GM13976 (cell line): ENCODE results near the gene CRNKL1.

Source experiments
- DNase-seq: peaks from one replicate; pipeline ENCODE4 v3.0.0; 2012; ENCODE audit warnings: low spot score
- in situ Hi-C: fragments of 300-500 bp; cut with MboI; formaldehyde crosslinking; loops from one replicate; pipeline ENCODE4 v1.12.0; 2022; ENCODE audit warnings: low sequenced_read_pairs, mixed read lengths, inconsistent platforms; ENCODE audit not compliant: unreplicated experiment
- TF ChIP-seq, protein P1 (sequence below): IDR thresholded peaks from 2 replicates; pipeline ENCODE4 v1.5.1; 2012; ENCODE audit warnings: borderline replicate concordance, mild to moderate bottlenecking; ENCODE audit not compliant: insufficient read depth; ENCODE audit errors: extremely low read depth, missing control alignments, control extremely low read depth

CRNKL1 gene

GRCh38 chr20:20003031-20003954, 49.0 kb downstream of the CRNKL1 start:
- TF ChIP-seq, protein P1, sequence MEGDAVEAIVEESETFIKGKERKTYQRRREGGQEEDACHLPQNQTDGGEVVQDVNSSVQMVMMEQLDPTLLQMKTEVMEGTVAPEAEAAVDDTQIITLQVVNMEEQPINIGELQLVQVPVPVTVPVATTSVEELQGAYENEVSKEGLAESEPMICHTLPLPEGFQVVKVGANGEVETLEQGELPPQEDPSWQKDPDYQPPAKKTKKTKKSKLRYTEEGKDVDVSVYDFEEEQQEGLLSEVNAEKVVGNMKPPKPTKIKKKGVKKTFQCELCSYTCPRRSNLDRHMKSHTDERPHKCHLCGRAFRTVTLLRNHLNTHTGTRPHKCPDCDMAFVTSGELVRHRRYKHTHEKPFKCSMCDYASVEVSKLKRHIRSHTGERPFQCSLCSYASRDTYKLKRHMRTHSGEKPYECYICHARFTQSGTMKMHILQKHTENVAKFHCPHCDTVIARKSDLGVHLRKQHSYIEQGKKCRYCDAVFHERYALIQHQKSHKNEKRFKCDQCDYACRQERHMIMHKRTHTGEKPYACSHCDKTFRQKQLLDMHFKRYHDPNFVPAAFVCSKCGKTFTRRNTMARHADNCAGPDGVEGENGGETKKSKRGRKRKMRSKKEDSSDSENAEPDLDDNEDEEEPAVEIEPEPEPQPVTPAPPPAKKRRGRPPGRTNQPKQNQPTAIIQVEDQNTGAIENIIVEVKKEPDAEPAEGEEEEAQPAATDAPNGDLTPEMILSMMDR, result no peak
- peak; percentile 49 for DNase-seq
- in situ Hi-C loops, result no loop called here

DNA sequence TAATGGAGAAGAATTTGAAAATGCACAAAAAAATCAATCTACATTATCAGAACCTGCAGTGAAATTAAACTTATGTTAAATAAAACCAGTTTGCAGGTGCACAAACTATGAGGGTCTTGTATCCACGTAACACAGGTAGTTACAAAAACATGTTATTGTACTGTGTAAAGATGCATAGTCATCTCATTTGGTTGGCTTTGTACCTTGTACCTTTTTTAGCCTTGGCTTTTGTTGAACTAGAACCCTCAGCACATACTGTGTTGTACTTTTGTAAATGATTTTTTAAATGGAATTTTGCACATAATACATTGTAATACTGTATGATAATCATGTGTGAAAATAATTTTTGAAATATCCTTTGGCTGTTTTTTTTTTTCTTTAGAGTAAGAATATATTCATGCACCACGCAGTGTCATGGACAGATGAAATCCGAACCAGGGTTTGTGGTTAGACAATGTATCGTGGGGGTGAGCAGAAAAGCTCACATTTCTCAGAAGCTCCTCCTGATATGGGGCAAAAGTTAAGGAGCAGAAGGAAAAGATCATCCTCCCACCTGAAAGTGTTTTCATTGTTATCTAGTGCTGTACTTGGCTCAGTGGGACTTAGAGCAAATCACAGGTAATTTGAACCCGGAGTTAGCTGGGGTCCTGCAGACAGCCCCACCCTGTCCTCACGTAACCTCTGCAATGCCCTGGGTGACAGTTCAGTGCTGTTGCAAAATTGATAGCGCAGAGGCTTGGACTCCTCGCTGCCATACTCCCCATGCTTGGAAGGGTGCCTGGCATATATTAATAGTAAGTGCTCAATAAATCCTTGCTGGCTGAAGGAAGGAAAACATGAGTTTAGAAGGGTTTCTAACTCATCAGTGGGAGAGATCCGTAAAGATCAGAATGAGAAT, 49.9 kb downstream of the CRNKL1 start:
- TF ChIP-seq, protein P1, result no peak
- in situ Hi-C loops, result no loop called here

DNA sequence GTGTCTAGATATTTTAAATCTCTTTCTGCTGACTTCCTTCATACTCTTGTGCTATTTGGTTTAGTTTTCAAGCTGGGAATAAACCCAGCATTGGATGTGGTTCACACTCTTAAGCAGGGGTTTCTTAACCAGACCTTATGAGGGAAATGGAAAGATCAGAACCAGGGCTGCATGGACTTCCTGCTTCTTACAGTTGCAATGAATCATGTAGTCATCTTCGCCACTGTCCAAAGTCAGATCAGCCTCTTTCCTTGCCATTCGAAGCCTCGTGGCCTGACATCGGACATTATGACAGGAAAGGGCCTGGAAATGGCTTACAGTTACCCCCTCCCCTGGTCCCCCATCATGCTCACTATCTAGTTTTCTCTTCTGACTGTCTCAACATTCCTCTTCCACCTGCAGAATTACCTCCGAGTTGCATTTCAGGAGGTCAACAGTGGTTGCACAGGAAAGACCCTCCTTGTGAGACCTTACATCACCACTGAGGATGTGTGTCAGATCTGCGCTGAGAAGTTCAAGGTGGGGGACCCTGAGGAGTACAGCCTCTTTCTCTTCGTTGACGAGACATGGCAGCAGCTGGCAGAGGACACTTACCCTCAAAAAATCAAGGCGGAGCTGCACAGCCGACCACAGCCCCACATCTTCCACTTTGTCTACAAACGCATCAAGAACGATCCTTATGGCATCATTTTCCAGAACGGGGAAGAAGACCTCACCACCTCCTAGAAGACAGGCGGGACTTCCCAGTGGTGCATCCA, 51.9 kb downstream of the CRNKL1 start:
- DNase-seq, result no peak
- in situ Hi-C loops, result no loop called here
- TF ChIP-seq, protein P1, result no peak

More for the DNA sequence above, 49.9 kb downstream of the CRNKL1 start:
- no peak for DNase-seq

- no peak for DNase-seq
- TF ChIP-seq, protein P1, result no peak
- in situ Hi-C loops, result no loop called here
Observed at GRCh38 chr20:19998990-19999705, 53.1 kb downstream of the CRNKL1 start.

- in situ Hi-C loops, result no loop called here
- TF ChIP-seq, protein P1, result no peak
- no peak for DNase-seq
Observed at GRCh38 chr20:19996917-19997316, 55.3 kb downstream of the CRNKL1 start.
